Measurements from ENCODE around the gene SLC36A2.

Gene SLC36A2

GRCh38 chr5:151281001-151281639, 66.2 kb downstream of the SLC36A2 start:
- no peak for DNase-seq

GRCh38 chr5:151280443-151280842, 66.9 kb downstream of the SLC36A2 start:
- no peak for DNase-seq

- no peak for DNase-seq
Observed at GRCh38 chr5:151278845-151279244, 68.5 kb downstream of the SLC36A2 start.

- no peak for DNase-seq
Observed at GRCh38 chr5:151275803-151276202, 71.6 kb downstream of the SLC36A2 start.

- no peak for DNase-seq
Observed at GRCh38 chr5:151274666-151275065, 72.7 kb downstream of the SLC36A2 start.

GRCh38 chr5:151271336-151271735, 76.0 kb downstream of the SLC36A2 start:
- DNase-seq: no peak

GRCh38 chr5:151270599-151270998, 76.8 kb downstream of the SLC36A2 start:
- DNase-seq: no peak

- DNase-seq: no peak
Observed at GRCh38 chr5:151267491-151268260, 79.7 kb downstream of the SLC36A2 start.

All from DMS79 treated with DMSO at 0.1 percent for 48 hours (cell line).